SK-N-SH (cell line): ENCODE results near the gene ABI3. TPM values are rescaled to one million over a fixed set of nuclear protein-coding genes. Genes with fewer than 3 reads are reported as not detected.
A peak's percentile ranks its signal among the peaks of the same experiment; 100 is the strongest.

ENCODE experiments used
- CTCF ChIA-PET: fragments of 300-600, 350-600 bp; formaldehyde crosslinking; extraction: SDS; loops from one replicate; lab custom pipeline; 2021; lab: Yijun Ruan, JAX
- POLR2A ChIA-PET: fragments of 350-600 bp; sonication (Branson Sonifier 250); formaldehyde crosslinking; extraction: SDS; loops from one replicate; lab custom pipeline; 2020; ENCODE audit warnings: antibody characterized with exemption, inconsistent platforms; lab: Yijun Ruan, JAX
- DNase-seq: peaks from one replicate; pipeline ENCODE4 v3.0.0; 2012
- H2AFZ ChIP-seq: fragments of 200-600 bp; sonication (generic); 2 replicates; pipeline ENCODE4 v1.8.1; 2016; ENCODE audit warnings: antibody characterized with exemption, mild to moderate bottlenecking, low read depth
- H3F3A ChIP-seq: fragments of 200-600 bp; sonication (generic); replicated peaks from 2 replicates; pipeline ENCODE3; 2016; ENCODE audit warnings: antibody characterized with exemption, mild to moderate bottlenecking; ENCODE audit not compliant: insufficient read depth
- H3K27ac ChIP-seq, 2 experiments: fragments of 200-500 bp in 1 of 2; fragments of 200-600 bp in 1 of 2; sonication (Bioruptor generic) in 1 of 2; sonication (generic), shearing (Covaris generic) in 1 of 2; 2 replicates each; pipeline versions ENCODE4 v1.5.1 to v1.6.1; 2014 to 2016; ENCODE audit warnings: low read depth in 2 of 2, inconsistent platforms in 1 of 2, low read length in 1 of 2, mild to moderate bottlenecking in 1 of 2, mixed read lengths in 1 of 2
- H3K27me3 ChIP-seq: fragments of 200-600 bp; sonication (generic), shearing (Covaris generic); 2 replicates; pipeline ENCODE4 v1.6.1; 2016; ENCODE audit warnings: mixed run types; ENCODE audit not compliant: insufficient read depth
- H3K36me3 ChIP-seq, 2 experiments: fragments of 200-500 bp in 1 of 2; fragments of 200-600 bp in 1 of 2; sonication (Bioruptor generic) in 1 of 2; sonication (generic) in 1 of 2; replicated peaks in 1 of 2; 2 replicates each; pipeline versions ENCODE3 to v1.5.1; 2014 to 2016; ENCODE audit warnings: low read length in 1 of 2, mild to moderate bottlenecking in 1 of 2; ENCODE audit not compliant: insufficient read depth in 2 of 2, control insufficient read depth in 1 of 2
- H3K4me1 ChIP-seq, 2 experiments: fragments of 200-500 bp in 1 of 2; fragments of 200-600 bp in 1 of 2; sonication (Bioruptor generic) in 1 of 2; sonication (generic), shearing (Covaris generic) in 1 of 2; 2 replicates each; pipeline versions ENCODE4 v1.5.1 to v1.6.1; 2014 to 2016; ENCODE audit warnings: low read depth in 1 of 2, low read length in 1 of 2, mixed run types in 1 of 2; ENCODE audit not compliant: insufficient read depth in 2 of 2, control insufficient read depth in 1 of 2
- H3K4me2 ChIP-seq: fragments of 200-600 bp; sonication (generic), shearing (Covaris generic); 2 replicates; pipeline ENCODE4 v1.6.1; 2017; ENCODE audit warnings: mixed run types
- H3K4me3 ChIP-seq, 2 experiments: fragments of 200-500 bp in 1 of 2; fragments of 200-600 bp in 1 of 2; sonication (Bioruptor generic) in 1 of 2; sonication (generic), shearing (Covaris generic) in 1 of 2; 2 replicates each; pipeline versions ENCODE4 v1.5.1 to v1.8.1; 2014 to 2016; ENCODE audit warnings: low read depth in 2 of 2, inconsistent platforms in 1 of 2, low read length in 1 of 2, mild to moderate bottlenecking in 1 of 2, mixed read lengths in 1 of 2, moderate library complexity in 1 of 2
- H3K79me2 ChIP-seq: fragments of 200-600 bp; sonication (generic); 2 replicates; pipeline ENCODE4 v1.8.1; 2017; ENCODE audit warnings: mild to moderate bottlenecking; ENCODE audit not compliant: insufficient read depth
- H3K9ac ChIP-seq: fragments of 200-600 bp; sonication (generic); 2 replicates; pipeline ENCODE4 v1.6.1; 2017; ENCODE audit warnings: mixed run types
- H3K9me2 ChIP-seq: fragments of 200-600 bp; sonication (generic); 2 replicates; pipeline ENCODE4 v1.6.1; 2017; ENCODE audit warnings: mixed run types
- H3K9me3 ChIP-seq: fragments of 200-600 bp; sonication (generic); 2 replicates; pipeline ENCODE4 v1.6.1; 2017; ENCODE audit warnings: mixed run types, mild to moderate bottlenecking, moderate library complexity
- H4K20me1 ChIP-seq: fragments of 200-600 bp; sonication (generic); 2 replicates; pipeline ENCODE4 v1.6.1; 2017; ENCODE audit warnings: mild to moderate bottlenecking, mixed run types; ENCODE audit not compliant: insufficient read depth
- CHD2 ChIP-seq: fragments of 150-350 bp; IDR thresholded peaks from 2 replicates; pipeline ENCODE4 v1.6.1; 2018; ENCODE audit warnings: low read length; ENCODE audit not compliant: partially characterized antibody
- ELF1 ChIP-seq: IDR thresholded peaks from 2 replicates; pipeline ENCODE4 v1.4.0; 2012
- EP300 ChIP-seq, 2 experiments: IDR thresholded peaks; 2 replicates each; pipeline versions ENCODE4 v1.4.0 to v1.6.1; 2012; ENCODE audit warnings: borderline replicate concordance in 1 of 2, low read depth in 1 of 2, low read length in 1 of 2
- FOSL2 ChIP-seq: IDR thresholded peaks from 2 replicates; pipeline ENCODE4 v1.4.0; 2012; ENCODE audit warnings: low read depth, mild to moderate bottlenecking, moderate library complexity, borderline replicate concordance
- FOXM1 ChIP-seq: IDR thresholded peaks from 2 replicates; pipeline ENCODE4 v1.4.0; 2012; ENCODE audit warnings: low read depth, mild to moderate bottlenecking
- JUND ChIP-seq: IDR thresholded peaks from 2 replicates; pipeline ENCODE4 v1.4.0; 2012
- RAD21 ChIP-seq: IDR thresholded peaks from 2 replicates; pipeline ENCODE4 v1.6.1; 2012; ENCODE audit warnings: mild to moderate bottlenecking, low read length
- RFX5 ChIP-seq: IDR thresholded peaks from 2 replicates; pipeline ENCODE4 v1.6.1; 2012; ENCODE audit warnings: mild to moderate bottlenecking, improper control_type of control experiment, low read length
- SMC3 ChIP-seq: IDR thresholded peaks from 2 replicates; pipeline ENCODE4 v1.6.1; 2012; ENCODE audit warnings: low read depth, low read length, improper control_type of control experiment
- YY1 ChIP-seq: IDR thresholded peaks from 2 replicates; pipeline ENCODE4 v1.4.0; 2012; ENCODE audit warnings: low read depth, mild to moderate bottlenecking
- WGBS: methylation state at CpG from one replicate; pipeline ENCODE4 v1.1.6; 2017; ENCODE audit warnings: low lambda C conversion rate; 5-methylcytosine and 5-hydroxymethylcytosine counted together
- polyA plus RNA-seq, 3 experiments: library from polyadenylated mRNA; depleted of rRNA; stranded (reverse); fragments of >200 nt; gene quantifications; 2 replicates each; pipeline ENCODE4 v1.2.3, GENCODE V29; 2012
- TF ChIP-seq, protein P1 (sequence below): fragments of 200-600 bp; sonication (generic); IDR thresholded peaks from 2 replicates; pipeline ENCODE4 v1.6.1; 2017; ENCODE audit warnings: antibody characterized with exemption, mild to moderate bottlenecking, moderate library complexity
- TF ChIP-seq, protein P2 (sequence below): fragments of 150-350 bp; IDR thresholded peaks from 2 replicates; pipeline ENCODE4 v1.6.1; 2016; ENCODE audit warnings: mild to moderate bottlenecking, low read depth, low read length
- TF ChIP-seq, protein P3 (sequence below): IDR thresholded peaks from 2 replicates; pipeline ENCODE4 v1.6.1; 2012; ENCODE audit warnings: mild to moderate bottlenecking, low read depth, low read length, moderate library complexity

ABI3 gene
- polyA plus RNA-seq, 1 of the 3 experiments (the other 2 are of a cell fraction) = 4.7 TPM

DNA sequence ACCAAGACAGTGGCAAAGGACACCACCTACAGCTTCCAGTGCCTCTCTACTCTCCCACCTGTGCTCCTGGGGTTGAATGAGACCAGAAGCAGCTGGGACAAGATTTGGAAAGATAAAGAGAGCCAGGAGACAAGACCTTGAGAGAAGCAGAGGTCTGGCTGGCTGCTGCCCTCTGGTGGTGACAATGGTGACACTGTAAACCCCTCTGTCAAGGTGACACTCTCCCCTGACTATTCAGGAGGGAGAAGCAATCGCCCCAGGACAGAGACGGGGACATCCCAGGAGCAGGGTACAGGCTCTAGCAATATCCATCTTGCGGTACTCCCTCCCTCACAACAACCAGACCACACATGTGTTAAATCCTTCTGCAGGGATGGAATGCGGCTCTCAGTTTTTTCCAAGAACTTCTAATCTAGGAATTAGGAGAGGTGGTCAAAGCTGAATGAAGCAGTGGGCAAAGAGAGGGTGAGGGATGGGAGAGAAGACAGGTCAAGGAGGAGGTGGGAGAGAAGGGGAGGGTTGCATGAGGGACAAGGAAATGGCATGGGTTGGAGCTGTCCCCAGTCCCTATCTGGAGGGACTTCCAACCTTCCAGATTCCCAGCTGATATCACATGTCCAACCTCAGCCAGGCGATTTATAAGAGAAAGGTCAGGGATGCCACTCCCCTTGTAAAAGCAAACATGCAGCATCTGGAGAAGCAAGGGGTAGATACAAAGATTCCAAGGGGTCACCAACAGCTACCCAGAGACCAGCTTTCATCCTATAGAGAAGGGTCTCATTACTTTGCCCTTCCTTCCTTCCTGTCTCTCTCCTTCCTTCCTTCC is 17.1 kb downstream of the ABI3 start:
- H3K4me1 ChIP-seq = peaks cover 0 to 9% of the 10 kb centered on the region in 2 experiments; a peak in 1 of 4 replicates
- TF ChIP-seq RAD21 = peak; percentile 72
- no peak for TF ChIP-seq CHD2
- TF ChIP-seq, protein P1, sequence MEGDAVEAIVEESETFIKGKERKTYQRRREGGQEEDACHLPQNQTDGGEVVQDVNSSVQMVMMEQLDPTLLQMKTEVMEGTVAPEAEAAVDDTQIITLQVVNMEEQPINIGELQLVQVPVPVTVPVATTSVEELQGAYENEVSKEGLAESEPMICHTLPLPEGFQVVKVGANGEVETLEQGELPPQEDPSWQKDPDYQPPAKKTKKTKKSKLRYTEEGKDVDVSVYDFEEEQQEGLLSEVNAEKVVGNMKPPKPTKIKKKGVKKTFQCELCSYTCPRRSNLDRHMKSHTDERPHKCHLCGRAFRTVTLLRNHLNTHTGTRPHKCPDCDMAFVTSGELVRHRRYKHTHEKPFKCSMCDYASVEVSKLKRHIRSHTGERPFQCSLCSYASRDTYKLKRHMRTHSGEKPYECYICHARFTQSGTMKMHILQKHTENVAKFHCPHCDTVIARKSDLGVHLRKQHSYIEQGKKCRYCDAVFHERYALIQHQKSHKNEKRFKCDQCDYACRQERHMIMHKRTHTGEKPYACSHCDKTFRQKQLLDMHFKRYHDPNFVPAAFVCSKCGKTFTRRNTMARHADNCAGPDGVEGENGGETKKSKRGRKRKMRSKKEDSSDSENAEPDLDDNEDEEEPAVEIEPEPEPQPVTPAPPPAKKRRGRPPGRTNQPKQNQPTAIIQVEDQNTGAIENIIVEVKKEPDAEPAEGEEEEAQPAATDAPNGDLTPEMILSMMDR = peak; percentile 98
- peak; percentile 80 for TF ChIP-seq SMC3
- no peak for TF ChIP-seq YY1
- no peaks in the 10 kb centered on the region for H3K36me3 ChIP-seq
- no peaks in the 10 kb centered on the region for H3K79me2 ChIP-seq
- no peak overlapping the region for H3K4me3 ChIP-seq
- no peaks in the 10 kb centered on the region for H3K9me2 ChIP-seq
- H3K27ac ChIP-seq = no peak overlapping the region
- DNase-seq = peak; percentile 87
- peaks cover 68% of the 10 kb centered on the region for H3K27me3 ChIP-seq
- CTCF ChIA-PET = interaction anchor here (0.6 to 8.6 kb wide), 55 partner anchors 8 to 815 kb away, joined by 3 to 105 read pairs (median 4); no protein-coding TSS in a partner anchor
- H3F3A ChIP-seq = peaks cover 8% of the 10 kb centered on the region
- H3K9me3 ChIP-seq = no peaks in the 10 kb centered on the region
- H3K9ac ChIP-seq = no peak overlapping the region
- H2AFZ ChIP-seq = no peak overlapping the region
- H3K4me2 ChIP-seq = no peak overlapping the region
- no peaks in the 10 kb centered on the region for H4K20me1 ChIP-seq
- 1% methylated on average over 5 of the region's 5 CpGs for WGBS
- POLR2A ChIA-PET = no interaction called here

DNA sequence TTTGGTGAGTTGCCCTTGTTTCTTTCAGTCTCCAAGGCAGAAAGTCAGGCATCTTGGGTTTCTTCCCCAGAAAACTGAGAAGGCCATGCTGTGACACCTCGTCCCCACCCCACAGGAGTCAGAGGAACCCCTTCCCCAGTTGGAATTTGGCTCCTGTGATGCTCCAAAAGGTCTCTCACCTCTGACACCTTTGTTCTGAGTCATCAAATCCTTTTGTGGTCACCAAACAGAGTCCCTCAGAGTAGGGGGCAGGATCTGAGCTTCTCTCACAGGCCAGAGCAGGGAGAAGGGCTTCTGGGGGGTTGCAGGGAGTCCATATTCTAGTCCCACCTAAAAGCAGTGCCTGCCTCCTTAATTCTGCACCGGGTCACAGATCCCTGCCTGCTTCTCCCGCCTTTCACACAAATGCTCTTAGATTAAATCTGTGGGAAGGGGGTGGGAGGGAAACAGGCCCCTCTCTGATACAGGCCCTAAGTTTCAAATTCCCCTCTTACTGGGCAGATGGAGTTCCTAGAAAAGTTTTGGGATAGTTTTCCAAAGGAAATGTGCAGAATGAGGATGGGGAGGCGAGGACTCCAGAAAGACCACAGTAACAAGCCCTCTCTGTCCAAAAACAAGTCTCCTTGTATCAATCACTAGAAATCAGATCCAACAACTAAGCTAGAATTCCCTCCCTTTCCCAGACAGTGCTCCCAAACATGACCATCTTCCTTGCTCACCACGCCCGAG is 18.7 kb downstream of the ABI3 start:
- H3K9me2 ChIP-seq = no peaks in the 10 kb centered on the region
- 30% methylated on average over 6 of the region's 6 CpGs for WGBS
- no peaks in the 10 kb centered on the region for H4K20me1 ChIP-seq
- peak; percentile 32 for DNase-seq
- no peak overlapping the region for H3K27ac ChIP-seq
- H3K9ac ChIP-seq = no peak overlapping the region
- ChIA-PET POLR2A (no interaction called here), CTCF (interaction anchor here (0.9 to 8.6 kb wide), 13 partner anchors 11 to 244 kb away, joined by 3 to 105 read pairs (median 20); no protein-coding TSS in a partner anchor)
- H3K27me3 ChIP-seq = peaks cover 59% of the 10 kb centered on the region
- H3K4me1 ChIP-seq = peaks cover 0 to 9% of the 10 kb centered on the region in 2 experiments; a peak in 1 of 4 replicates
- H3K9me3 ChIP-seq = no peaks in the 10 kb centered on the region
- H3K79me2 ChIP-seq = no peaks in the 10 kb centered on the region
- no peak overlapping the region for H2AFZ ChIP-seq
- TF ChIP-seq, protein P2, sequence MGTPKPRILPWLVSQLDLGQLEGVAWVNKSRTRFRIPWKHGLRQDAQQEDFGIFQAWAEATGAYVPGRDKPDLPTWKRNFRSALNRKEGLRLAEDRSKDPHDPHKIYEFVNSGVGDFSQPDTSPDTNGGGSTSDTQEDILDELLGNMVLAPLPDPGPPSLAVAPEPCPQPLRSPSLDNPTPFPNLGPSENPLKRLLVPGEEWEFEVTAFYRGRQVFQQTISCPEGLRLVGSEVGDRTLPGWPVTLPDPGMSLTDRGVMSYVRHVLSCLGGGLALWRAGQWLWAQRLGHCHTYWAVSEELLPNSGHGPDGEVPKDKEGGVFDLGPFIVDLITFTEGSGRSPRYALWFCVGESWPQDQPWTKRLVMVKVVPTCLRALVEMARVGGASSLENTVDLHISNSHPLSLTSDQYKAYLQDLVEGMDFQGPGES = no peak
- TF ChIP-seq, protein P3, sequence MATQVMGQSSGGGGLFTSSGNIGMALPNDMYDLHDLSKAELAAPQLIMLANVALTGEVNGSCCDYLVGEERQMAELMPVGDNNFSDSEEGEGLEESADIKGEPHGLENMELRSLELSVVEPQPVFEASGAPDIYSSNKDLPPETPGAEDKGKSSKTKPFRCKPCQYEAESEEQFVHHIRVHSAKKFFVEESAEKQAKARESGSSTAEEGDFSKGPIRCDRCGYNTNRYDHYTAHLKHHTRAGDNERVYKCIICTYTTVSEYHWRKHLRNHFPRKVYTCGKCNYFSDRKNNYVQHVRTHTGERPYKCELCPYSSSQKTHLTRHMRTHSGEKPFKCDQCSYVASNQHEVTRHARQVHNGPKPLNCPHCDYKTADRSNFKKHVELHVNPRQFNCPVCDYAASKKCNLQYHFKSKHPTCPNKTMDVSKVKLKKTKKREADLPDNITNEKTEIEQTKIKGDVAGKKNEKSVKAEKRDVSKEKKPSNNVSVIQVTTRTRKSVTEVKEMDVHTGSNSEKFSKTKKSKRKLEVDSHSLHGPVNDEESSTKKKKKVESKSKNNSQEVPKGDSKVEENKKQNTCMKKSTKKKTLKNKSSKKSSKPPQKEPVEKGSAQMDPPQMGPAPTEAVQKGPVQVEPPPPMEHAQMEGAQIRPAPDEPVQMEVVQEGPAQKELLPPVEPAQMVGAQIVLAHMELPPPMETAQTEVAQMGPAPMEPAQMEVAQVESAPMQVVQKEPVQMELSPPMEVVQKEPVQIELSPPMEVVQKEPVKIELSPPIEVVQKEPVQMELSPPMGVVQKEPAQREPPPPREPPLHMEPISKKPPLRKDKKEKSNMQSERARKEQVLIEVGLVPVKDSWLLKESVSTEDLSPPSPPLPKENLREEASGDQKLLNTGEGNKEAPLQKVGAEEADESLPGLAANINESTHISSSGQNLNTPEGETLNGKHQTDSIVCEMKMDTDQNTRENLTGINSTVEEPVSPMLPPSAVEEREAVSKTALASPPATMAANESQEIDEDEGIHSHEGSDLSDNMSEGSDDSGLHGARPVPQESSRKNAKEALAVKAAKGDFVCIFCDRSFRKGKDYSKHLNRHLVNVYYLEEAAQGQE = no peak
- TF ChIP-seq FOSL2 = no peak
- TF ChIP-seq RFX5 = no peak
- TF ChIP-seq ELF1 = no peak
- no peak for TF ChIP-seq JUND
- no peak for TF ChIP-seq EP300 (IDR thresholded peaks at IDR 0.05; ENCODE audit: borderline replicate concordance in 1 of 2, low read depth in 1 of 2, low read length in 1 of 2)
- no peak for TF ChIP-seq FOXM1
- H3K36me3 ChIP-seq = no peaks in the 10 kb centered on the region
- H3F3A ChIP-seq = peaks cover 6% of the 10 kb centered on the region
- H3K4me3 ChIP-seq = 0 out of 4 replicates have a peak overlapping the region, but pooled peaks of 1 of the 2 experiments have one; percentile 73
- no peak overlapping the region for H3K4me2 ChIP-seq
